C4-2B (cell line): ENCODE data around the gene DQX1.

Experiments used
- H3K27ac ChIP-seq: fragments of 450-650 bp; 2 replicates; pipeline ENCODE4 v1.5.1; 2017
- ZFX ChIP-seq: fragments of 450-650 bp; IDR thresholded peaks from 2 replicates; pipeline ENCODE4 v1.6.1; 2017
- TF ChIP-seq, protein P1 (sequence below): fragments of 450-650 bp; conservative IDR thresholded peaks from 2 replicates; pipeline ENCODE4 v1.5.1; 2017; ENCODE audit warnings: mild to moderate bottlenecking

Gene DQX1

DNA sequence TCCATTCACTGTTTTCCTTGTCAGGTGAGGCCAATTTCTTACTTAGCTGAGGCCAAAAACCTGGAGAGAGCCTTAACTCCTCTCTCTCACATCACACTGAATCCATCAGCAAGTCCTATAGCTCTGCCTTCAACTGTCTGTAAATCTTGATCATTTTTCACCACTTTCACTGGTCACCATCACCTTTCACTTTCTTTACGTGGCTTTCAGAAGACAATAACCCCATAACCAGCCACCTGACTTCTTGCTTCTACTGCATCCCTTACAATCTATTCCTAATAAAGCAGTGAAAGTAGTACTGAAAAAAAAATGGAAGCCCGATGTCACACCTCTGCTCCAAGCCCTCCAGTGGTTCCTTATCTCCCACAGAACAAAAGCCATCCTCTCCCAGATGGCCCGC, 20.0 kb upstream of the DQX1 start:
- H3K27ac ChIP-seq, result no peak overlapping the region
- TF ChIP-seq, protein P1, sequence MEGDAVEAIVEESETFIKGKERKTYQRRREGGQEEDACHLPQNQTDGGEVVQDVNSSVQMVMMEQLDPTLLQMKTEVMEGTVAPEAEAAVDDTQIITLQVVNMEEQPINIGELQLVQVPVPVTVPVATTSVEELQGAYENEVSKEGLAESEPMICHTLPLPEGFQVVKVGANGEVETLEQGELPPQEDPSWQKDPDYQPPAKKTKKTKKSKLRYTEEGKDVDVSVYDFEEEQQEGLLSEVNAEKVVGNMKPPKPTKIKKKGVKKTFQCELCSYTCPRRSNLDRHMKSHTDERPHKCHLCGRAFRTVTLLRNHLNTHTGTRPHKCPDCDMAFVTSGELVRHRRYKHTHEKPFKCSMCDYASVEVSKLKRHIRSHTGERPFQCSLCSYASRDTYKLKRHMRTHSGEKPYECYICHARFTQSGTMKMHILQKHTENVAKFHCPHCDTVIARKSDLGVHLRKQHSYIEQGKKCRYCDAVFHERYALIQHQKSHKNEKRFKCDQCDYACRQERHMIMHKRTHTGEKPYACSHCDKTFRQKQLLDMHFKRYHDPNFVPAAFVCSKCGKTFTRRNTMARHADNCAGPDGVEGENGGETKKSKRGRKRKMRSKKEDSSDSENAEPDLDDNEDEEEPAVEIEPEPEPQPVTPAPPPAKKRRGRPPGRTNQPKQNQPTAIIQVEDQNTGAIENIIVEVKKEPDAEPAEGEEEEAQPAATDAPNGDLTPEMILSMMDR, result no peak
- no peak for TF ChIP-seq ZFX

DNA sequence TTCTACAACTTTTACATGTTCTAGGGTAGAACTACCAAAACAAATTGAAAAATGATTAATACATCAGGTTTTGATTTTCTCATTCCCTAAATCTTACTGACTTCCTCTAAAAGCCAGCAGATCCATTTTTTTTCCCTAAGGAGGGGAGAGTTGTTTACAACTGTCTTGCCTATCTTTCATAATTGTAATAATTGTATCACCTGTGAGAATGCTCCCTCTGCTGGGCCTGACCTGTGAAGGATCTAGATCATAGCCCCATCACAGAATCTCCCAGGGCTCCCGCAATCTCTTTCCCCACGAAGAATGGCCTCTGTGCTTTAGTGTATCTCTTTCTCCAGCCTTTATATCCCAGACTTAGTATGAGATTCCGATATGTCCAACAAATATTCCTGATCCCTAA, 18.6 kb upstream of the DQX1 start:
- H3K27ac ChIP-seq, result no peak overlapping the region
- TF ChIP-seq, protein P1, result peak; percentile 30
- TF ChIP-seq ZFX, result no peak

DNA sequence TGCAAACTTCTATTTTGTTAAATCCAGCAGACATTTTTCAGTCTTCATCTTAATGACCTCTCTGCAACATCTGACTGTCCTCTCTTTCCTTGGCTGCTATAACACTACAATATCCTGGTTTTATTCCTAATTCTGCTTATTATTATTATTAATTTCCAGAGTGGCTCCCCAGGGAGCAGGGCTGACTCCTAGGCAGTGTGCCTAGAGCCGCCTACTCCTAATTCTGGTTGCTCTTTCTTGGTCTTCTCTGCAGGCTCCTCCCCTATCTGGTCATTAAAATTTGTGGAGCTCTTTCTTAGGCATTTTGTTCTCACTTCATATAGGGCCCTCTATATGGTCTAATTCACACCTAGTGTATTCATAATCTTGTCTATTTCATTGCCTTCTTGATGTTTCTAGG, 16.9 kb upstream of the DQX1 start:
- H3K27ac ChIP-seq, result no peak overlapping the region
- TF ChIP-seq, protein P1, result no peak
- TF ChIP-seq ZFX, result no peak

DNA sequence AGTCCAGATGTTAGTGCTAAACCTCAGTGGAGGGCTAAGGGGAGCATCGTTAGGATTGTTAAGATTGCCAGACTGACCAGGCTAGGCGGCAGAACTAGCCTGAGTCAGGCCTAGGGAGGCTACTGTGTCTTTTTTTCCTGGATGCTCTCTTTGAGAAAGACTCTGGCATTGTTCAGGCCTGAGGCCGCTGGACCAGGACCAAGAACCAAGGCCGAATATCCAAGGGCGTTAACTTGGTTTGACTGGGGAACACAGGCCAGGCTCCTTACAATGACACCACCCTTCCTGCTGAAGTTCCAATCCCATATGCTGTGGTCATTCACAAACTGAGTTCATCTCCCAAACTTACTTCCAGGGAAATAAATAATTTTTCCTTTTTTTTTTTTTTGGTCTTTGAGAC, 14.3 kb upstream of the DQX1 start:
- TF ChIP-seq ZFX, result no peak
- TF ChIP-seq, protein P1, result no peak

DNA sequence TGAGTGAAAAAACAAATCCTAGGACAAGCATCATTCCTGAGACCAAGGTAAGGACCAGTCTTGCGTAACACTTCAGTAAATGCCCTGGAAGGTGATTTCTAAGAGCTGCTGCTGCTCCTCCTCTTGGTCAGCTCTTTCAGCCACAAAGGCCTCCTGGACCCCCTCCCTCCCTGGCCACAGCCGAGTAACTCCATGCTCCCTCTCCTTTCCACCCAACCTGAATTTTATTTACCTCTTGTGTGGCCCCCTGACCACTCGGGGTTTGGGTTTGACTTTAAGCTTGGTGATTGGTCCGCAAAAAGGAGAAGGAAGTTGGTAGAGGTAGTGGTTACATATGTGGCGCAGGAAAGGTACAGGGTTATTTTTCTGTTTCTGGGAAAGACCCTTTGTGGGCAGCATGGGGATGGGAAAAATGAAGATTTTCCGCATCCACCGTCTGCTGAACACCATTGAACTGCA, 12.9 kb upstream of the DQX1 start:
- TF ChIP-seq, protein P1, result no peak
- no peak for TF ChIP-seq ZFX
- no peak overlapping the region for H3K27ac ChIP-seq

More for the DNA sequence above, 14.3 kb upstream of the DQX1 start:
- no peak overlapping the region for H3K27ac ChIP-seq

DNA sequence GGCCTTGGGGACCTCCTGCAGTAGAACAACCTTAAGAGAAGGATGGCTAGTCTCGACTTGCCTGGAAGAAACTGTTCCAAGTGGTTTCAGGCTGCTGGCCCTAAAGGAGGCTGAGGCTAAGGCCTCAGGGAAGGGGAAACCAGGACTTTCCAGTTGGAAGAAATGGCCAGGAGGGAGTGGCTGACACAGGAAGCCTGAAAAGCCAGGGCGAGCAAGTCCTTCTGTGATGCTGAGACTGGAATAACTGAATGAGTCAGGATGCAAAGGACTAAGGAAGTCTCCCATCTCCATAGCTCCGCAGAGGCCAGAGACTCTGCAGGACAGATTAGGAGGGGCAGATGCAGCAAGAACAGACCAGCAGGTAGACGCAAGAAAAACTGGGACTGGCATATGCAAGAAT, 11.1 kb upstream of the DQX1 start:
- TF ChIP-seq, protein P1, result no peak
- no peak for TF ChIP-seq ZFX
- H3K27ac ChIP-seq, result no peak overlapping the region

DNA sequence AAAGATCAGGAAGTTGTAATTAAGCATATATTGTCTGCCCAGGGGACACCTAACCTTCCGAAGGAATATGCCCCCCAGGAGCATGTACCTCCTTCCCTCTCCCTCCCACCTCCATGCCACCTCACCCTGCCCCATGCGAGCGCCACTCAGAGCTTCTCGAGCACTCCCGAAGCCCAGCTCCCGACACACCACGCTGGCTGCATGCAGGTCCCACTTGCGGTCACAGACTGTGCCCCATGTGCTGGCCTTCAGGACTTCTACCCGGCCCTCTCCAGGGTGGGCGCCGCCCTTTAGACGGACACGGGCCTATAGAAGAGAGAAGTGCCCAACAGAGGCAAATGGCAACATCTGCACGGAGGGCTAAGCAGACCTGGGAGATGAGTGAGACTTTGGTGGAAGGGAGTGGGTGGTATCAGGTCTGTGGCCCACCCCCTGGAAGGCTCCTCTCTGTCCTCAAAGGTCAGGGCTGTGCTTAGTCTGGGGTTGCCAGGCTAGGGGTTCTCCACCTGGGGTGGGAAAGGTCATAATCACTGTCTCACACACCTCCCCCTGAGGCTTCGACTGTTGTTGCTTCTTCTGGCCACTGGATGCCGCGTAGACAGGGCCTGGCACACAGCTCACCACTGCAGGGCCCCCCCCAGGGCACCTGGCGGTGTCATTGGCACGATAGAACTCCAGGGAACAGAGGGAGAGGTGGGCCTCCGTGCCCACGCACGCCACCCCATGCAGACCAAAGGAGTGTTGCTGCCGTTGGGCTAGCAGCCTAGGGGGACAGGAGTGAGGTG, 10.3 kb upstream of the DQX1 start:
- TF ChIP-seq, protein P1, result no peak
- no peak for TF ChIP-seq ZFX
- no peak overlapping the region for H3K27ac ChIP-seq
